H9 (cell line): ENCODE results near the gene ELOVL6. TPM values are rescaled to one million over a fixed set of nuclear protein-coding genes. Genes with fewer than 3 reads are reported as not detected.

Source experiments
- DNase-seq: peaks from one replicate; pipeline ENCODE4 v3.0.0-alpha.2; 2017
- H2AFZ ChIP-seq: one replicate; pipeline ENCODE4 v1.6.1; 2013; ENCODE audit warnings: mild to moderate bottlenecking, low read length, control low read depth, moderate library complexity
- H2AK5ac ChIP-seq: 2 replicates; pipeline ENCODE4 v1.6.1; 2013; ENCODE audit warnings: low read length, control low read depth, mixed read lengths; ENCODE audit not compliant: insufficient read length
- H2BK120ac ChIP-seq: one replicate; pipeline ENCODE4 v1.6.1; 2013; ENCODE audit warnings: low read depth, mild to moderate bottlenecking, low read length, control low read depth, inconsistent platforms; ENCODE audit not compliant: poor library complexity, severe bottlenecking
- H2BK12ac ChIP-seq: 2 replicates; pipeline ENCODE4 v1.6.1; 2013; ENCODE audit warnings: low read length, control low read depth, mixed read lengths, low read depth; ENCODE audit not compliant: insufficient read length
- H2BK15ac ChIP-seq: 2 replicates; pipeline ENCODE4 v1.6.1; 2013; ENCODE audit warnings: low read depth, low read length, control low read depth
- H2BK20ac ChIP-seq: one replicate; pipeline ENCODE4 v1.6.1; 2013; ENCODE audit warnings: low read depth, mild to moderate bottlenecking, low read length, control low read depth, inconsistent platforms; ENCODE audit not compliant: poor library complexity, severe bottlenecking
- H2BK5ac ChIP-seq: 2 replicates; pipeline ENCODE4 v1.6.1; 2013; ENCODE audit warnings: low read length, control low read depth, mixed read lengths; ENCODE audit not compliant: insufficient read length
- H3K14ac ChIP-seq: 2 replicates; pipeline ENCODE4 v1.6.1; 2013; ENCODE audit warnings: low read length, control low read depth; ENCODE audit not compliant: insufficient read depth
- H3K18ac ChIP-seq: 2 replicates; pipeline ENCODE4 v1.6.1; 2013; ENCODE audit warnings: low read depth, mild to moderate bottlenecking, mixed read lengths, low read length, control low read depth; ENCODE audit not compliant: insufficient read length
- H3K23ac ChIP-seq: 2 replicates; pipeline ENCODE4 v1.6.1; 2013; ENCODE audit warnings: low read length, control low read depth, mixed read lengths, low read depth; ENCODE audit not compliant: insufficient read length
- H3K23me2 ChIP-seq: 2 replicates; pipeline ENCODE4 v1.6.1; 2013; ENCODE audit warnings: low read depth, mild to moderate bottlenecking, mixed read lengths, low read length, control low read depth; ENCODE audit not compliant: insufficient read length, poor library complexity, severe bottlenecking
- H3K27ac ChIP-seq: 2 replicates; pipeline ENCODE4 v1.5.1; 2013; ENCODE audit warnings: low read length, control low read depth, mixed read lengths, low read depth; ENCODE audit not compliant: insufficient read length
- H3K27me3 ChIP-seq: 2 replicates; pipeline ENCODE4 v1.6.1; 2013; ENCODE audit warnings: low read length, control low read depth, inconsistent platforms; ENCODE audit not compliant: insufficient read depth
- H3K4ac ChIP-seq: 2 replicates; pipeline ENCODE4 v1.6.1; 2013; ENCODE audit warnings: low read depth, mild to moderate bottlenecking, control low read depth, inconsistent platforms, low read length, moderate library complexity
- H3K4me1 ChIP-seq: 2 replicates; pipeline ENCODE4 v1.6.1; 2013; ENCODE audit warnings: low read length, control low read depth, inconsistent platforms; ENCODE audit not compliant: insufficient read depth
- H3K4me2 ChIP-seq: 2 replicates; pipeline ENCODE4 v1.6.1; 2013; ENCODE audit warnings: low read length, control low read depth, mixed read lengths; ENCODE audit not compliant: insufficient read length, insufficient read depth
- H3K56ac ChIP-seq: 2 replicates; pipeline ENCODE4 v1.6.1; 2013; ENCODE audit warnings: low read depth, mild to moderate bottlenecking, mixed read lengths, low read length, control low read depth; ENCODE audit not compliant: insufficient read length
- H3K79me1 ChIP-seq: 2 replicates; pipeline ENCODE4 v1.6.1; 2013; ENCODE audit warnings: low read depth, mild to moderate bottlenecking, moderate library complexity, low read length, control low read depth, inconsistent platforms; ENCODE audit not compliant: insufficient read depth, poor library complexity, severe bottlenecking
- H3K79me2 ChIP-seq: 2 replicates; pipeline ENCODE4 v1.6.1; 2013; ENCODE audit warnings: low read length, control low read depth, inconsistent platforms; ENCODE audit not compliant: insufficient read depth
- H3K9ac ChIP-seq: 2 replicates; pipeline ENCODE4 v1.6.1; 2013; ENCODE audit warnings: low read length, control low read depth, mixed read lengths; ENCODE audit not compliant: insufficient read length; ENCODE audit errors: extremely low read depth
- H3K9me3 ChIP-seq: one replicate; pipeline ENCODE4 v1.6.1; 2013; ENCODE audit warnings: low read depth, low read length, inconsistent platforms; ENCODE audit not compliant: control insufficient read depth
- H3T11ph ChIP-seq: one replicate; pipeline ENCODE4 v1.6.1; 2013; ENCODE audit warnings: mild to moderate bottlenecking, low read length, control low read depth, inconsistent platforms
- H4K20me1 ChIP-seq: one replicate; pipeline ENCODE4 v1.6.1; 2013; ENCODE audit not compliant: control insufficient read depth, insufficient read length, insufficient read depth
- H4K5ac ChIP-seq: 2 replicates; pipeline ENCODE4 v1.6.1; 2013; ENCODE audit warnings: low read depth, mild to moderate bottlenecking, mixed read lengths, low read length, control low read depth; ENCODE audit not compliant: insufficient read length
- H4K8ac ChIP-seq: replicated peaks from 2 replicates; pipeline ENCODE4 v1.6.1; 2013; ENCODE audit warnings: low read length, control low read depth, mixed read lengths, low read depth; ENCODE audit not compliant: insufficient read length
- H4K91ac ChIP-seq: 2 replicates; pipeline ENCODE4 v1.6.1; 2013; ENCODE audit warnings: low read depth, mild to moderate bottlenecking, moderate library complexity, mixed read lengths, low read length, control low read depth; ENCODE audit not compliant: insufficient read length
- H3K27ac Mint-ChIP-seq, 3 experiments: 2 replicates in 2 of 3; 3 replicates in 1 of 3; pipeline ENCODE4 v1.8.0; 2020 to 2021; ENCODE audit warnings: mixed read lengths in 3 of 3, mild to moderate bottlenecking in 1 of 3, moderate library complexity in 1 of 3
- H3K27me3 Mint-ChIP-seq: 2 replicates; pipeline ENCODE4 v1.8.0; 2021; ENCODE audit warnings: low read depth, mild to moderate bottlenecking, moderate library complexity, mixed read lengths
- H3K36me3 Mint-ChIP-seq, 3 experiments: 2 replicates in 2 of 3; 3 replicates in 1 of 3; pipeline ENCODE4 v1.8.0; 2020 to 2021; ENCODE audit warnings: low read depth in 3 of 3, mixed read lengths in 3 of 3; ENCODE audit not compliant: insufficient read depth in 1 of 3
- H3K4me1 Mint-ChIP-seq, 2 experiments: 2 replicates each; pipeline ENCODE4 v1.8.0; 2020; ENCODE audit warnings: mixed read lengths in 2 of 2
- H3K4me3 Mint-ChIP-seq, 2 experiments: 2 replicates in 1 of 2; 3 replicates in 1 of 2; pipeline ENCODE4 v1.8.0; 2020 to 2021; ENCODE audit warnings: mild to moderate bottlenecking in 2 of 2, mixed read lengths in 2 of 2, moderate library complexity in 1 of 2
- H3K9me3 Mint-ChIP-seq, 2 experiments: 2 replicates in 1 of 2; 3 replicates in 1 of 2; pipeline ENCODE4 v1.8.0; 2020; ENCODE audit warnings: mild to moderate bottlenecking in 2 of 2, mixed read lengths in 2 of 2, moderate library complexity in 1 of 2
- CTCF ChIP-seq: fragments of 200-600 bp; sonication (generic); conservative IDR thresholded peaks from 3 replicates; pipeline ENCODE4 v1.8.0; 2021; ENCODE audit warnings: antibody characterized with exemption, mild to moderate bottlenecking
- WGBS: extraction: QIAGEN DNeasy Blood & Tissue Kit; methylation state at CpG from one replicate; pipeline ENCODE4 v1.1.7; 2013; ENCODE audit warnings: missing lambda C conversion rate, low lambda C conversion rate, mixed read lengths; ENCODE audit not compliant: insufficient read length; ENCODE audit errors: extremely low coverage; 5-methylcytosine and 5-hydroxymethylcytosine counted together
- total RNA-seq: library from RNA; stranded (reverse); gene quantifications from 2 replicates; pipeline ENCODE4 v1.2.1, GENCODE V29; 2021

Gene ELOVL6
- total RNA-seq, 1 experiment from 2014 or later = 64.6 TPM

- Histone ChIP-seq H4K8ac (no peak overlapping the region), H3K9me3 (no peaks in the 10 kb centered on the region), H3K4ac (no peak overlapping the region), H3K4me2 (no peak overlapping the region), H3K27me3 (no peaks in the 10 kb centered on the region), H2BK15ac (no peak overlapping the region), H3K4me1 (no peaks in the 10 kb centered on the region), H3K79me2 (peaks cover 3% of the 10 kb centered on the region; the same call in 1 of the 2 replicates), H3K23ac (no peak overlapping the region), H3T11ph (no peak overlapping the region), H2AFZ (no peak overlapping the region), H4K20me1 (no peaks in the 10 kb centered on the region), H3K9ac (no peak overlapping the region), H3K23me2 (peaks cover 11% of the 10 kb centered on the region), H2BK12ac (no peak overlapping the region), H2BK5ac (no peak overlapping the region), H2BK120ac (no peak overlapping the region), H3K27ac (no peak overlapping the region), H2AK5ac (no peak overlapping the region), H2BK20ac (no peak overlapping the region), H3K18ac (no peak overlapping the region), H4K91ac (no peak overlapping the region), H3K14ac (no peak overlapping the region), H3K79me1 (no peaks in the 10 kb centered on the region), H3K56ac (no peak overlapping the region), H4K5ac (no peak overlapping the region)
- Mint-ChIP-seq H3K27me3 (no peaks in the 10 kb centered on the region; the same call in 1 of the 2 replicates), H3K36me3 (no peaks in the 10 kb centered on the region; a peak in 1 of 7 replicates), H3K4me3 (no peak overlapping the region), H3K4me1 (peaks cover 21 to 25% of the 10 kb centered on the region in 2 experiments), H3K9me3 (no peaks in the 10 kb centered on the region), H3K27ac (no peak overlapping the region)
- WGBS = no CpG with 5 or more reads among the region's 3 CpGs
- DNase-seq = no peak
- no peak for TF ChIP-seq CTCF
Observed at GRCh38 chr4:110202024-110202423, 3.6 kb upstream of the ELOVL6 start.
